Tibial artery (tissue), 4 donors: ENCODE data around the gene ESRRA.

Experiments
- DNase-seq, 2 donors: peaks; one replicate each; pipeline ENCODE4 v3.0.0-alpha.2; 2019
- H3K27ac ChIP-seq, 2 donors: fragments of 200-600 bp; sonication (generic) in 1 of 2; 1 replicate in 1 of 2; 2 replicates in 1 of 2; pipeline ENCODE4 v1.5.1; 2018 to 2019; ENCODE audit warnings: mild to moderate bottlenecking in 1 of 2
- H3K27me3 ChIP-seq, 2 donors: fragments of 200-600 bp; sonication (generic) in 1 of 2; one replicate each; pipeline versions ENCODE4 v1.5.1 to v1.6.0; 2016 to 2019
- H3K36me3 ChIP-seq, 3 donors: fragments of 200-600 bp; sonication (generic) in 2 of 3; one replicate each; pipeline ENCODE4 v1.5.1; 2016 to 2019; ENCODE audit warnings: mild to moderate bottlenecking in 2 of 3
- H3K4me1 ChIP-seq, 4 donors: fragments of 200-600 bp; sonication (generic) in 2 of 4; 1 replicate in 3 of 4; 2 replicates in 1 of 4; pipeline ENCODE4 v1.5.1; 2016 to 2019
- H3K4me3 ChIP-seq, 2 donors: fragments of 200-600 bp; sonication (generic) in 1 of 2; 1 replicate in 1 of 2; 2 replicates in 1 of 2; pipeline ENCODE4 v1.5.1; 2018 to 2019; ENCODE audit warnings: mild to moderate bottlenecking in 2 of 2
- H3K9me3 ChIP-seq, 3 donors: fragments of 200-600 bp; sonication (generic) in 1 of 3; one replicate each; pipeline ENCODE4 v1.5.1; 2016 to 2019
- intact Hi-C: fragments of 100-400 bp; cut with DNase I; formaldehyde crosslinking; loops from one replicate; pipeline ENCODE4 v1.15.0; 2023; ENCODE audit warnings: low total_unique reads
- TF ChIP-seq, protein P1 (sequence below), 2 experiments: fragments of 200-600 bp in 1 of 2; fragments of 450-650 bp in 1 of 2; IDR thresholded peaks; one replicate each; pipeline ENCODE4 v1.5.1; 2017 to 2019; ENCODE audit warnings: antibody characterized with exemption in 2 of 2, mild to moderate bottlenecking in 1 of 2, moderate library complexity in 1 of 2

The ESRRA gene

DNA sequence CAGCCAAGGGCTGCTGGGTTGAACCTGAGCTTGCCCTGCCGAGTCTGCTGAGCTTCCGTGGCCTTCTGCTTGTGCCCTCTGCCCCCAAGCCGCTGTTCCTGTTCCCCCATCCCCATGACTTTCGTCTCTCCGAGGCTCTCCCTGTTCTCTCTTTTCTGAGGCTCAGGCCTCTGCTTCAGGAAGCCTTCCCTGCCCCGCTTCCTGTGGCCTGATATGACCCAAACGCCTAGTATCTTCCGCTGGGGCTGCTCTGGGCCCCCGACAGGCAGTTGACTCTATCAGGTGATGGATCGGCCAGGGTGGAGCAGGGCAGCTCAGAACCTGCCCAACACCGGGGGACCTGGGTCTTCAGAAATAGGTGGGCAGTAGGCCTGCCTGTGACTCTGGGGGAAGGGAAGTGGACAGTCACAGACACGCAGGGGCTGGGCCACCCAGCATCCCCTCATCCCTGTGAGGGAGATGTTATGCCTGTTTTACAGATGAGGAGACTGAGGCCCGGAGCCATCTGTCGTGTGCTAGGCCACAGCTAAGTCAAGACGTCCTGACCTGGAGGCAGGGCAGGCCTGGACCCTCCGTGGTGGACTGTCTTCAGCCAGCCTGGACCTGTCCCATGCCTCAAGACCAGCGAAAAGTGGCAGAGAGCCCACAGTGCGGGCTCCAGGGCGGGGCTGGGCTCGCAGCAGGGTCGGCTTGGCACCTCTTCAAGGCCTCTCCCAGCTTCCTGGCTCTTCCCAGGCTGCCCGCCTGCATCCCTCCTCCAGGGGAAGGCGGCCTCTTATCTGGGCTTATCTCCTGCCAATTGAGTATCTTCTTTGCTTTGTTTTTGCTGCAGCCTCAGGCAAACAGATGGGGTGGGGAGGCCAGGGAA, 37.1 kb upstream of the ESRRA start:
- intact Hi-C loops, result loop anchor here (5.0 kb wide), 1 partner anchor 61 kb away; the partner anchor contains the start of gene FERMT3
- H3K4me3 ChIP-seq, result peak overlapping the region; percentile 60 to 77
- H3K27ac ChIP-seq, result peak overlapping the region; percentile 84 to 96
- TF ChIP-seq, protein P1, sequence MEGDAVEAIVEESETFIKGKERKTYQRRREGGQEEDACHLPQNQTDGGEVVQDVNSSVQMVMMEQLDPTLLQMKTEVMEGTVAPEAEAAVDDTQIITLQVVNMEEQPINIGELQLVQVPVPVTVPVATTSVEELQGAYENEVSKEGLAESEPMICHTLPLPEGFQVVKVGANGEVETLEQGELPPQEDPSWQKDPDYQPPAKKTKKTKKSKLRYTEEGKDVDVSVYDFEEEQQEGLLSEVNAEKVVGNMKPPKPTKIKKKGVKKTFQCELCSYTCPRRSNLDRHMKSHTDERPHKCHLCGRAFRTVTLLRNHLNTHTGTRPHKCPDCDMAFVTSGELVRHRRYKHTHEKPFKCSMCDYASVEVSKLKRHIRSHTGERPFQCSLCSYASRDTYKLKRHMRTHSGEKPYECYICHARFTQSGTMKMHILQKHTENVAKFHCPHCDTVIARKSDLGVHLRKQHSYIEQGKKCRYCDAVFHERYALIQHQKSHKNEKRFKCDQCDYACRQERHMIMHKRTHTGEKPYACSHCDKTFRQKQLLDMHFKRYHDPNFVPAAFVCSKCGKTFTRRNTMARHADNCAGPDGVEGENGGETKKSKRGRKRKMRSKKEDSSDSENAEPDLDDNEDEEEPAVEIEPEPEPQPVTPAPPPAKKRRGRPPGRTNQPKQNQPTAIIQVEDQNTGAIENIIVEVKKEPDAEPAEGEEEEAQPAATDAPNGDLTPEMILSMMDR (IDR thresholded peaks at IDR 0.05), result no peak
- H3K9me3 ChIP-seq, result no peaks in the 10 kb centered on the region
- peaks cover 6 to 35% (median 22%) of the 10 kb centered on the region in 4 donors for H3K4me1 ChIP-seq
- H3K27me3 ChIP-seq, result no peaks in the 10 kb centered on the region
- H3K36me3 ChIP-seq, result peaks cover 17 to 41% (median 33%) of the 10 kb centered on the region in 3 donors
- peak in 1 of 2 donors; percentile 82 for DNase-seq

DNA sequence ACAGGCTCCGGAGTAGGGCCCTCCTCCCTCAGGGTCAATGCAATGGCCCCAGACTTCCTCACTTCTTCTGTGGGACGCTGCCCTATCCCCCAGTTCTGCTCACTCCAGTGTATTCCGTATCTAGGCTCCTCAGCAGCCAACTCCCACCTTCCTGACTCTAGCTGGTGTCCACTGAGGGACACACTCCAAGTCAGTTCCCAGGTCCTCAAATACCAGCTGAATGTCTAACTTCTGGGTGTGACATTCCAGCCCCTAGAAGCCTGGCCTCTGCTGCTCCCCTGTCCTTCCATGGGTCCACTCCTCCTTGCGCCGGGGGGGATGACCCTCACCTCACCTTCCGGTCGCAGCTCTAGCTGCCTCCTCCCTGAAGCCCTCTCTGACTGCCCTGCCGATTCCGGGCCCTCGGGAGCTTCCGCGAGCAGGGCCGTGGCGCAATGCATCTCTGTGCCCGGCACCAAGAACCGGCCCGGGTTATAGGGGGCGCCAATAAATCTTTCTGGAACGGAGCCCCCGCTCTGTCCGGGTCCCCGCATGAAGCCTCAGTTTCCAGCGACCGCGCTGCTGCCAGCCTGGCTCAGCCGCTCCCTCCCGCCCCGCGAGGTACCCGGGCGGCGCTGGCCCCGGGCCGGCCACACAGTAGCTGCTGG, 36.3 kb upstream of the ESRRA start:
- peaks cover 6 to 35% (median 22%) of the 10 kb centered on the region in 4 donors for H3K4me1 ChIP-seq
- TF ChIP-seq, protein P1 (IDR thresholded peaks at IDR 0.05), result no peak
- H3K27me3 ChIP-seq, result no peaks in the 10 kb centered on the region
- no peaks in the 10 kb centered on the region for H3K9me3 ChIP-seq
- H3K36me3 ChIP-seq, result peaks cover 12 to 33% (median 25%) of the 10 kb centered on the region in 3 donors
- peak overlapping the region; percentile 84 to 96 for H3K27ac ChIP-seq
- peak overlapping the region; percentile 60 to 77 for H3K4me3 ChIP-seq
- intact Hi-C loops, result loop anchor here (5.0 kb wide), 1 partner anchor 62 kb away; the partner anchor contains the start of gene FERMT3
- peak; percentile 62 to 88 for DNase-seq

DNA sequence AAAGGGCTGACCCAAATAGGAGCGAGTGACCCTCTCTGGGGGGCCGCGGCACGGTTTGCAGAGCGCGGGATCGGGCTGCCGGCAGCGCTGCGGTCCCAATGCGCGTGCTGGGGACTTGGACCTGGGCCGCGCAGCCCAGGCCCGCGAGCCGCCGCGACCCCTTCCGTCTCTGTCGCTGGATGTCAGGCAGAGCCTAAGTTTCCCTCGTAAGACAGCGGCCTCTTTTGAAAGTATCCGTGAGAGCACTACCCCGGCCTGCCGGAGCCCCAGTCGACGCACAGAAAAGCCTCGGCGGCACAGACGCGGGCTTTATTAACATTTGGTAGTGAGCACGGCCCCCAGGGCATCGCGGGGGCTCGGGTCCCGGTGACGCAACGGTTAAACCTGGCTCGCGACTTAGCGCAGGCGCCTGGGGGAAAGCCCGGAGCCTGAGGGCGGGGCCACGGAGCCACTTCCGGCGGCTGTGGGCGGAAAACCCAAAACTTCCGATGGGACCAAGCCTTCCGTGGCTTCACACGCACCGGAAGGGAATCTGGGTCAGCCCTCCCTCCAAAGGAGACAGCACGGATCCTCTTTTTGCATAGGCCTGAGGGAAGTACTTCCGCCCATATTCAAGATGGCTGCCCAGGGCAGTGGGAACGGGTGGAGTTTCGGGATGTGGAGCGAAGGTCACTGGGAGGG, 35.6 kb upstream of the ESRRA start:
- no peaks in the 10 kb centered on the region for H3K27me3 ChIP-seq

DNA sequence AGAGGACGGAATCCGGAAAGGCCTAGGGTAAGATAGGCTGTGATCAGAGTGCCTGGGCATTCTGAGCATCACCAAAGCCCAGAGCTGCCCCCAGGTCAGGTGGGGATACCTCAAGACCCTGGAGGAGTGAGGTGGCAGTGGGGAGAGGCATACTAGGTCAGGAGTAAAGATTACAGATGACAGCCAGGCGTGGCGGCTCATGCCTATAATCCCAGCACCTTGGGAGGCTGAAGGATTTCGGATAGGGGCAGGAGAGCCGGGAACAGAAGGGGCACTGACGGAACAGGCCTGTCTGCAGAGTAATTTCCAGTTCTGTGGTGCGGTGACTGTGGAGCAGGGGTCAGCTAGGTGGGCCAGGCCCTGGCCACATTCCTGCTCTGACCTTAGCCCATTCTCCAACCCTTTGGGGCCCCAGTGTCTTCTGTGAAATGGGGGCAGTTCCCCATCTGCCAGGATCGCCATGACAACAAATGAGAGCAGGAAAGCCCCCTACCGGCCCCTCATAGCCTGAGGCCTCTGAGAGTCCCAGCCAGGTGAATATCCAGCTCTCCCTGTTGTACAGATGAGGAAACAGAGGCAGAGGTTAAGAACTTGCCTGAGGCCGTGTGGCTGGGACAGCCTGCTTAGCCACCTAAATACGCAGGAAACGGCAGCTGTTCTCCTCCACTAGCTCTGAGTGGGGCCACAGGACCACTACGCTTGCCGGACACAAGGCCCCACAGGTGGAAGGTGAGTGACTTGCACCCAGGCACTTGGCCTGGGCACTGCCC, 30.1 kb upstream of the ESRRA start:
- H3K27me3 ChIP-seq, result no peaks in the 10 kb centered on the region
- H3K4me1 ChIP-seq, result peaks cover 0 to 12% (median 12%) of the 10 kb centered on the region in 4 donors
- intact Hi-C loops, result no loop called here
- no peak for DNase-seq
- TF ChIP-seq, protein P1 (IDR thresholded peaks at IDR 0.05), result no peak
- no peak overlapping the region for H3K27ac ChIP-seq
- H3K9me3 ChIP-seq, result no peaks in the 10 kb centered on the region
- H3K4me3 ChIP-seq, result no peak overlapping the region
- peaks cover 16 to 46% (median 26%) of the 10 kb centered on the region in 3 donors for H3K36me3 ChIP-seq

More for the DNA sequence above, 35.6 kb upstream of the ESRRA start:
- Histone ChIP-seq H3K9me3 (no peaks in the 10 kb centered on the region), H3K27ac (peak overlapping the region; percentile 84 to 96), H3K36me3 (peaks cover 12 to 27% (median 19%) of the 10 kb centered on the region in 3 donors), H3K4me3 (peak overlapping the region; percentile 60 to 77), H3K4me1 (peaks cover 6 to 35% (median 22%) of the 10 kb centered on the region in 4 donors)
- DNase-seq, result peak; percentile 98 to 99
- TF ChIP-seq, protein P1 (IDR thresholded peaks at IDR 0.05), result no peak
- intact Hi-C loops, result loop anchor here (5.0 kb wide), 1 partner anchor 62 kb away; the partner anchor contains the start of gene FERMT3
